Keratinocyte (primary cell): ENCODE results near the gene CRABP2.

Experiments used
- EZH2 ChIP-seq: IDR thresholded peaks from one replicate; pipeline ENCODE4 v1.6.1; 2012; ENCODE audit warnings: inconsistent platforms, mild to moderate bottlenecking, low read length, moderate library complexity
- TF ChIP-seq, protein P1 (sequence below), 3 experiments: IDR thresholded peaks in 1 of 3; conservative IDR thresholded peaks in 1 of 3; optimal IDR thresholded peaks in 1 of 3; 2 replicates in 2 of 3; 3 replicates in 1 of 3; pipeline versions ENCODE3 to v1.5.1; 2011; ENCODE audit warnings: low read length in 3 of 3, mild to moderate bottlenecking in 3 of 3, moderate library complexity in 2 of 3, control low read depth in 1 of 3, inconsistent platforms in 1 of 3; ENCODE audit not compliant: insufficient read depth in 2 of 3; ENCODE audit errors: extremely low read depth in 1 of 3

DNA sequence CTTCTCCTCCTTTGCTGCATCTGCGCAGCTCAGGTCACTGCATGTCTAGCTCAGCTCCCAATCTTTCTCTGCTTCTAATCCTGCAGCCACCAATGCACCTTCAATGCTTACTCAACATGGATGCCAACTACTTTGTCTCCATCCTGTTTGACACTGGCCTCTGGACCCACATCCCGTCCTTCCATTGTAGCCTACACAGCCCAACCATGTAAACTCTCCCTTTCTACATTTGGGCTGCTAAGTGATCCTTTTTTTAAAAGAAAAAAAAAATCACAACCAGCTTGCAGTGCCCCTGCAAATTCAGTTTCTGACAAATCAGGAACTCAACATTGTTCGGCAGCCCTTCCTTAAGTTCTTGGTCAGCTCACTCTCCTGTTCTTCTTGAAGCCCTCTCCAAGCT lies 9.4 kb upstream of the CRABP2 start:
- TF ChIP-seq EZH2, result no peak
- TF ChIP-seq, protein P1, sequence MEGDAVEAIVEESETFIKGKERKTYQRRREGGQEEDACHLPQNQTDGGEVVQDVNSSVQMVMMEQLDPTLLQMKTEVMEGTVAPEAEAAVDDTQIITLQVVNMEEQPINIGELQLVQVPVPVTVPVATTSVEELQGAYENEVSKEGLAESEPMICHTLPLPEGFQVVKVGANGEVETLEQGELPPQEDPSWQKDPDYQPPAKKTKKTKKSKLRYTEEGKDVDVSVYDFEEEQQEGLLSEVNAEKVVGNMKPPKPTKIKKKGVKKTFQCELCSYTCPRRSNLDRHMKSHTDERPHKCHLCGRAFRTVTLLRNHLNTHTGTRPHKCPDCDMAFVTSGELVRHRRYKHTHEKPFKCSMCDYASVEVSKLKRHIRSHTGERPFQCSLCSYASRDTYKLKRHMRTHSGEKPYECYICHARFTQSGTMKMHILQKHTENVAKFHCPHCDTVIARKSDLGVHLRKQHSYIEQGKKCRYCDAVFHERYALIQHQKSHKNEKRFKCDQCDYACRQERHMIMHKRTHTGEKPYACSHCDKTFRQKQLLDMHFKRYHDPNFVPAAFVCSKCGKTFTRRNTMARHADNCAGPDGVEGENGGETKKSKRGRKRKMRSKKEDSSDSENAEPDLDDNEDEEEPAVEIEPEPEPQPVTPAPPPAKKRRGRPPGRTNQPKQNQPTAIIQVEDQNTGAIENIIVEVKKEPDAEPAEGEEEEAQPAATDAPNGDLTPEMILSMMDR (optimal IDR thresholded peaks at IDR 0.05 in 1 of 3, IDR thresholded peaks at IDR 0.05 in 1 of 3, conservative IDR thresholded peaks at IDR 0.05 in 1 of 3; ENCODE audit: extremely low read depth in 1 of 3, insufficient read depth in 2 of 3, low read length in 3 of 3), result no peak
